GM21381 (cell line): ENCODE measurements around the gene VPS39.

ENCODE experiments used
- ATAC-seq: cut with Tn5 transposase; IDR thresholded peaks from one replicate; pipeline ENCODE4 v1.9.1; 2021; ENCODE audit warnings: mild to moderate bottlenecking, moderate library complexity; ENCODE audit not compliant: unreplicated experiment

Gene VPS39

DNA sequence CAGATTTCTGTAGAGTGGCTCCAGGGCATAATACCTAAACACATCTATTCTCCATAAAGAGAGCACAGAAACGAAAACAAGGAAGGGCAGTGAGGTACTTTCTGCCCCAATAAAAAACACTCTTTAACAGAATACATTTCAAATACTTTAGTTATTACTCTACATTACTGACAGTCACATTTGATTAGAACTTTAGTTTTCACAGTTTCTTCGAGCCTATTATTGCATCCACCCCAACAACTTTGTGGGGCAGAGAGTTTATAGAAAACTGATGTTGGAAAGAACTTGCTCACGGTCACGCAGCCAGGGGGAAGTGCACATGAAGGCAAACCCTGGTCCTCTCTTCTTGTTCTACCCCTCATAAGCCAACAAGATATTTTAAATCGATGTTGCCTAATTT is 9.0 kb downstream of the VPS39 start:
- no peak for ATAC-seq

DNA sequence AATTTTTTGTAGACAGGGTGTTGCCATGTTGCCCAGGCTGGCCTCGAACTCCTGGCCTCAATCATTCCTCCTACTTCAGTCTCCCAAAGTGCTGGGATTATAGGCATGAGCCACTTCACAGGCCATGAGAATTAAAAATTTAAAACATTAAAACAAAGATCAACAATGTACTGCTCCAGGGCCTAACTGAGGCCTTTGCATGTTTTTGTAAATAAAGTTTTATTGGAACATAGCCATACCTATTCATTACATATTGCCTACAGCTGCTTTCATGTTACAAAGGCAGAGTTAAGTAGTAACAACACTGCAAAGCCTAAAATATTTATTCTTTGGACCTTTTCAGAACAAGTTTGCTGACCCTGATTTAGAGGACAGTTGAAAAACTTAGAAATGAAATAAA is 9.6 kb downstream of the VPS39 start:
- no peak for ATAC-seq

GRCh38 chr15:42194513-42194912 is 13.6 kb downstream of the VPS39 start:
- no peak for ATAC-seq

DNA sequence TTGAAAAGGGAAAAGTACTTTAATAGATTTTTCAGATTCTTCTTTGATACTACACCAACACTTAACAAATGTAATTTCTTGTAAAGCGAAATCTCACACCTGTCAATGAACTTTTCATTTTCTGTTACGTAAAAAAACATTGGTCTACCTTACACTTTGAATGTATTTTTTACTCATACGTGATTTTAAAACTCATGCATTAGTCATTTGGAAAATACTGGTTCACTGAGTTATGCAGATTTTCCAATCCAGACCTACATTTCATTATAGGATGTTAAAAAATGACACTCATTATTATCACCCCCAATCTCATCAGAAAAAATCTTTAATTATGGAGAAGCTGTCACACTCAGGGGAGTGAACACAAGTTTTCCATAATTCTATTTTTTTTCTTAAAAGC is 14.7 kb downstream of the VPS39 start:
- ATAC-seq = no peak

DNA sequence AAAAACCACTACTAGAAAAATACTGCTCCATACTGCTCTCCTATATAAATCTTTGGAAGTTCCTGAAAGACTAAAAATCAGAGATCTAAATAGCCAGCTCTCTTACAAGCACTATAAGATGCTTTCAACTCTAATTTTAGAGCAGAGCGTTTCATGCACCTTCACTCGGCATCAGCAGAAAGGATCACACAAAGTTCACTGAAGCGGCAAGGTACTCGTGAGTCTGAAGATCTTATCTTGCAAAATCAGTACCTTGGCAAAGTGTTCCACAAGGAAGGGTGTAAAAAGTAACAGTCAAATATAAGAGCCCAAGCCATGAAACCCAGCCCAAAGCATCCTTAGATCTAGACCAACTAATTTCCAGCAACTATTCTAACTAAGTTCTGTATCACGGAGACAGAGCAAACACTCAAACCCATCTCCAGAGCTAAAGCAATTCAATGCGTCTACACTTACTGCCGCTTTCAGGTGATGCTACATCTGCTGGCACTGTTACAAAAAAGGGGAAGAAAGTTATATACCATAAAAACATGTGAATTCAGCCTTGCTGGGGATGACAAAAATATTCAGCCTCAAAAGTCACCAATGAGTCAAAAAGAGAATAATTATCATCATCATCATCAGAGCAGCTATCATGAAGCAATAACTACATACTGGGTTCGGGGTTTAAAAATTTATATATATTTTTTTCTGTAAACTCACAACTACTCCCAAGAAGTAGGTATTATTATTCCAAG is 16.3 kb downstream of the VPS39 start:
- no peak for ATAC-seq

DNA sequence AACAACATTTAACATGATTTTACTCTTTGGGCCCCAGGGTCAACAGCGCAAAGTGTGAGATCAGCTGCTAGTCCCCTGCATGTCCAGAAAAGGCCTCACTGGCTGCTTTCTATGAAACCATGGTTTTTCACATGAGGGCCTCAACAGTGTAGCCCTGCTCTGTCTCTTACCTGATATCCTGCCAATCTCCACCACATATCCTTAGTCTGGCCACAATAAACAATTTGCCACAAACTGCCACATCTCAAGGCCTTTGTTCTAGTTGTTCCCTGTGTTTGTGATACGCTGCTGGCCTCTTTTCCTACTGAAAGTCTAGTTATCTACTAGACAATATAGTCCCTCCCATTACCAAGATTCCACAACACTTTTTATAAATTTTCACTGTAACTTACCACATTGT is 17.7 kb downstream of the VPS39 start:
- no peak for ATAC-seq

GRCh38 chr15:42185801-42186200 is 22.3 kb downstream of the VPS39 start:
- no peak for ATAC-seq

- no peak for ATAC-seq
Observed at GRCh38 chr15:42184736-42185135, 23.4 kb downstream of the VPS39 start.

DNA sequence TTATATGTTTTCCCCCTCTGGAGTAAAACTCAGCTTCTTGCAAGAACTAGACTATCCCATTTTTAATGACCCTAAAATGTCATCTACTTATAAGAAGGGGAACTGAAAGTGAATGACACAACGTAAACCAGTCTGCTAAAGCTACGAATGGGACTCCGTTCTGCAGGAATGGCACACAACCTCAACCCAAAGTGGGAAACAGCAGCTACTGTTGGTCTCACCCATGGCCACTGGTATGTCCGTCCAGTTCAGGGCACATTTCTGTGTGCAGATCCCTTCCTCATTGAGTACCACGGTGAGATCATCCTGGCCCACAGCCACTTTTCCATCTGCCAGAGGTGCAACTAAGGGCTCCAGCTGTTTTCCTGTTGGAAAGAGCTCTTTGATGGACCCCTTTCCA is 23.8 kb downstream of the VPS39 start:
- ATAC-seq = no peak

DNA sequence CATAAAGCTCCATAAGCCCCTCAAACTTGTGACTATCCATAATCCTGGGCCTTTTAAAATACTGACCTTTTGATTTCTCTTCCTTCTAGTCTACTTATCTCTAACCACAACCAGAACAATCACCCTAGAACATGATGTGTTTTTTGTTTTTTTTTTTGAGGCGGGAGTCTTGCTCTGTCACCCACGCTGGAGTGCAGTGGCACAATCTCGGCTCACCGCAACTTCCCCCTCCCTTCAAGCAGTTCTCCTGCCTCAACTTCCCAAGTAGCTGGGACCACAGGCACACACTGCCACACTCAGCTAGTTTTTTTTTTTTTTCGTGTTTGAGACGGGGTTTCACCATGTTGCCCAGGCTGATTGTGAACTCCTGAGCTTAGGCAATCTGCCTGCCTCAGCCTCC is 25.1 kb downstream of the VPS39 start:
- ATAC-seq = no peak

DNA sequence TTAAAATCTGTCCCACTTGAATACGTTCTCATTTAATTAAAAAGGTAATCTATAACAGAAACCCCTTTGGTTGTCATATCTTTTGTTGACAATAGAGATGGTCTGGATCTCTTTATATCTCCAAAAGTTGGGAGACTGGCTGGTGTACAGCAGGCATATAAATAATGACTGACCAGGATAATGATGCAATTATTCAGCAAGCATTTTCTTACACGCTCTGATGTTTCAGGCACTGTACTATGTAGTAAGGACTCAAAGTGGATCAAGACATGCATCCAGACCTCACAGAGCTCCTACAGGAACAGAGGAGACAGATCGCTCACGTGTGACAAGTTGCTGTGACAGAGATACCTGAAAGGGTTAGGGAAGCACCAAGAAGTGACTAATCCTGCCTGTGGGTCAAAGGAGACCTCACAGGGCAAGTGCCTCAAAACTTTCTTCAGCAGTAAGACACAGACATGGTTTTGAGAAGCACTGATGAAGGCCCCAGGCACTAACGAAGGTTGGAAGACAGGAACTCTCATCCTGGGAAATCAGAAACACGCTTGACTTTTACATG is 25.7 kb downstream of the VPS39 start:
- ATAC-seq = no peak

GRCh38 chr15:42178056-42178455 is 30.0 kb downstream of the VPS39 start:
- ATAC-seq = no peak

DNA sequence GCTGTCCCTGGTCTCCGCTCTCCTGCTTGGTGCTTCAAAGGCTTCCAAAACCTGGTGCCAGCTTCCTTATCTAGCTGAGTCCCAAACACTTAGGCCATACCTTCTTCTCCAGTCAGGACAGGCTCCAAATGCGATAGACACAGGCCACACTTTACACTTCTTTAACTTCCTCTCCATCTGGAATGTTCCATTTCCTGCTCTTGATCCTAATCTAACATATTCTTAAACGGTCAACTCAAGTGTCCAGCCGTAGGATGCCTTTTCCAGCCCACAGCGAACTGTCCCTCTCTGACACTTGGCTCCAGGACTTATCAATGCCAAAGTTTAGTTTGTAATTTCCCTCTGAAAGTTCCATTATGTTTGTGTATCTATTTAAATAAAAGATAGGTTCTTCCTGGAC is 32.4 kb downstream of the VPS39 start:
- ATAC-seq = no peak

- ATAC-seq = no peak
Observed at GRCh38 chr15:42172475-42172874, 35.6 kb downstream of the VPS39 start.

DNA sequence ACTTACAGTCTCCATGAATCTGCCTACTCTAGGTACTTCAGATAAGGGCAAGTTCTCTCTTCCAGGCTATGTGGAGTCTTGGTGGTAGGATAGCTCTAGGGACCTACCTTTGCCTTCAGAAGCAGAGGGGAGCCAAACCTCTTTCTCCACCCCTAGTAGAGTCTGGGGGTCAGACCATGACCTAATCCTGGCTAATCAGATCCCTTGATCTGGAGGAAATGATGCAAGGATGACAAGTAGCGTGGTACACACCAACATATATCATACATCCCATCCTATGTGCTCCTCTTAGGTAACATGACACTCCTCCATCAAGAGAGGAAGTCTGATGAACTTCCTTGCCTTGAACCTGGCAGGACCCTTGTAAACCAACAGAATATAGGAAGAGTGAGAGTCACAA is 36.3 kb downstream of the VPS39 start:
- ATAC-seq = no peak

DNA sequence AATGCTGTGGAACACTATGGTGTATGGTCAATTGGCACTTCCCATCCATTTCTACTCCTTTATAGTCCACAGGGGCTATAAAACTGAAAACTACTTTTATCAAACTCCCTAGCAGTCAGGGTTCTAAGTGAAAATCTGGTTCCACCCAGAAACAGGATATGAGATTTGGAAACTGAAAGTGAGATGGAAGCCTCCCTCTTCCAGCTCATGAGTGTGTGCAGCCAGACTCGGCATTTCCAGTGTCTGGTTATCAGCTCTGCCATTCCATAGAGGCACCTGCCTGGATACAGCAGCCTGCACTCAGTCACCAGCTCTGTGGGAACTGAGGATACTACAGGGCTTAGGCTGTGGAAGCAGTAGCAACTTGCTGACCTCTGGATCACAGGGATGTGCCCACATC is 37.0 kb downstream of the VPS39 start:
- ATAC-seq = no peak

DNA sequence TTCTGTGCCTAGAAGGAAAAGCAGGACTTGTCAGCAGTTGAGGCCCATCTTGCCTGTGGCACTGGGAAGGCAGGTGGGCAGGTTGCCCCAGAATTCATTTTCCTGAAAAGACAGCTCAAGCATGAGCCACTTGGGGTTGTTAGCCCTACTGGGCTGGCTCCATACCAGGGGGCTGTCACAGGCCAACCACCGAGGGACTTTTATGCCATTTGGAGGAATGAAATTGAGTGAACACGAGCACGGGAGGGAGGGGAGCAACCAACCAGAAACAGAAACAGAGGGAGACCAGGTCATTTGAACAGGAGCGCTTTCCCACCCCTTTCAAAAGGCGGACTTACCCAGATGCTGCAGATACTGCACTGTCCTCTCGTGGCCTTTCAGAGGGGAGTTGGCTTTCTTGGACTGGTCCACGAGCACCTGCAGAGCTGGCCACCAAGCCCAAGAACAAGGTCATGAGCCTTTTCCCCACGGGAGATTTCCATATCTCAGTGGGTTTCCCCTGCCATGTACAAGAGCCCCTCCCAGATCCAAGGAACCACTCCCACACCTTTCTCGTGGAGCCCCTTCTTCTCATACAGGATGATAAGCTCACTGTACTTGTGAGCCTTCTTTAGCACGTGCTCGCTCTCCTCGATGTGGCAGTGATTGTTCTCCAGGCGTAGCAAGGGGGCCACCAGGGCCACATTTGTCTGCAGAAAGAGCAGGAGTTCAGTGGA is 41.7 kb downstream of the VPS39 start:
- ATAC-seq = no peak

GRCh38 chr15:42165106-42165505 is 43.0 kb downstream of the VPS39 start:
- ATAC-seq = no peak

- no peak for ATAC-seq
Observed at GRCh38 chr15:42163947-42164550, 44.1 kb downstream of the VPS39 start.

- no peak for ATAC-seq
Observed at GRCh38 chr15:42163291-42163690, 44.8 kb downstream of the VPS39 start.

- ATAC-seq = no peak
Observed at GRCh38 chr15:42160136-42160535, 48.0 kb downstream of the VPS39 start.
